MM.1S (cell line): Measurements from ENCODE around the gene SMYD2.

ENCODE experiments used
- DNase-seq: peaks from one replicate; pipeline ENCODE4 v3.0.0-alpha.2; 2015
- H2AFZ ChIP-seq: fragments of 300-600 bp; sonication (generic); 2 replicates; pipeline ENCODE4 v1.6.0; 2016; ENCODE audit warnings: antibody characterized with exemption, low read length
- H3F3A ChIP-seq: fragments of 300-600 bp; sonication (generic); 2 replicates; pipeline ENCODE4 v1.6.1; 2016; ENCODE audit warnings: mild to moderate bottlenecking, antibody characterized with exemption, low read length, moderate library complexity, mixed read lengths; ENCODE audit not compliant: insufficient read depth
- H3K27ac ChIP-seq: fragments of 300-600 bp; sonication (generic); 2 replicates; pipeline ENCODE4 v1.5.1; 2016; ENCODE audit warnings: mild to moderate bottlenecking, low read length
- H3K27me3 ChIP-seq: fragments of 300-600 bp; sonication (generic); replicated peaks from 2 replicates; pipeline ENCODE4 v1.6.0; 2016; ENCODE audit warnings: low read length; ENCODE audit not compliant: insufficient read depth
- H3K36me3 ChIP-seq: fragments of 300-600 bp; sonication (generic); replicated peaks from 2 replicates; pipeline ENCODE4 v1.6.1; 2016; ENCODE audit warnings: mild to moderate bottlenecking, low read length, mixed read lengths; ENCODE audit not compliant: insufficient read depth
- H3K4me1 ChIP-seq: fragments of 300-600 bp; sonication (generic); 2 replicates; pipeline ENCODE4 v1.6.1; 2016; ENCODE audit warnings: low read length, mixed read lengths
- H3K4me2 ChIP-seq: fragments of 300-600 bp; sonication (generic); 2 replicates; pipeline ENCODE4 v1.6.0; 2016; ENCODE audit warnings: low read depth, low read length
- H3K4me3 ChIP-seq: fragments of 300-600 bp; sonication (generic); 2 replicates; pipeline ENCODE4 v1.5.1; 2016; ENCODE audit warnings: low read length, mixed read lengths
- H3K79me2 ChIP-seq: fragments of 300-600 bp; sonication (generic); 2 replicates; pipeline ENCODE4 v1.6.1; 2016; ENCODE audit warnings: mixed run types, low read length, mixed read lengths
- H3K9ac ChIP-seq: fragments of 300-600 bp; sonication (generic); 2 replicates; pipeline ENCODE4 v1.6.1; 2016; ENCODE audit warnings: low read length, mixed read lengths
- H3K9me2 ChIP-seq: fragments of 300-600 bp; sonication (generic); replicated peaks from 2 replicates; pipeline ENCODE4 v1.6.1; 2016; ENCODE audit warnings: mild to moderate bottlenecking, low read length, mixed read lengths; ENCODE audit not compliant: insufficient read depth
- H3K9me3 ChIP-seq: fragments of 300-600 bp; sonication (generic); replicated peaks from 2 replicates; pipeline ENCODE4 v1.6.1; 2016; ENCODE audit warnings: mild to moderate bottlenecking, low read length, mixed read lengths; ENCODE audit not compliant: insufficient read depth
- H4K20me1 ChIP-seq: fragments of 300-600 bp; sonication (generic); 2 replicates; pipeline ENCODE4 v1.6.1; 2016; ENCODE audit warnings: mild to moderate bottlenecking, low read length, moderate library complexity, mixed read lengths; ENCODE audit not compliant: insufficient read depth
- EZH2 ChIP-seq: fragments of 300-600 bp; sonication (generic); optimal IDR thresholded peaks from 2 replicates; pipeline ENCODE3; 2017; ENCODE audit warnings: low read depth, mild to moderate bottlenecking, antibody characterized with exemption, low read length, mixed read lengths
- EZH2phosphoT487 ChIP-seq: fragments of 300-600 bp; sonication (generic); IDR thresholded peaks from 2 replicates; pipeline ENCODE4 v1.6.1; 2018; ENCODE audit warnings: antibody characterized with exemption, low read length
- TF ChIP-seq, protein P1 (sequence below): fragments of 300-600 bp; sonication (generic); IDR thresholded peaks from 2 replicates; pipeline ENCODE4 v1.5.1; 2016; ENCODE audit warnings: antibody characterized with exemption, low read length, mixed read lengths

SMYD2 gene

DNA sequence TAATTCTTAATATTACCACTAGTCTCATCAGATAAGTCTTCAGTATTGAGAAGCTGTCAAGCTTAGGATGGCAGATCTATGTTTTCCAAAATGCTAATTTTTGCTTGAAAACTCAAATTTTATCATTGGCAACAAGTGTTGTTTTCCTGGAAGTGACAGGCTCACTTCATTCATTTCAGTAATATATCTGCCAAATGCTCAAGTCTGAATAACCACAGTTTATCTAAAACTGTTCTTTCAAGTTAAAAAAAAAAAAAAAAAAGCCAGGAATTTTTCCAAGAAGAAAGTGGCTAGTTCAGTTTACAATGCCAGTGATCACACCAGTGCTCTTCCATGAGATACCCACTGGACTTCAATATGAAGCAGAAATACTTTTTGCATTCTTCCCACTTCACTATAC is 20.6 kb downstream of the SMYD2 start:
- DNase-seq: no peak
- H3K27ac ChIP-seq: no peak overlapping the region
- peaks cover 5% of the 10 kb centered on the region for H3F3A ChIP-seq
- H3K36me3 ChIP-seq: no peaks in the 10 kb centered on the region
- peaks cover 9% of the 10 kb centered on the region; the same call in 1 of the 2 replicates for H3K4me1 ChIP-seq
- H3K4me3 ChIP-seq: no peak overlapping the region
- no peaks in the 10 kb centered on the region for H3K27me3 ChIP-seq
- H4K20me1 ChIP-seq: no peaks in the 10 kb centered on the region
- TF ChIP-seq EZH2phosphoT487: no peak
- no peak for TF ChIP-seq EZH2
- TF ChIP-seq, protein P1, sequence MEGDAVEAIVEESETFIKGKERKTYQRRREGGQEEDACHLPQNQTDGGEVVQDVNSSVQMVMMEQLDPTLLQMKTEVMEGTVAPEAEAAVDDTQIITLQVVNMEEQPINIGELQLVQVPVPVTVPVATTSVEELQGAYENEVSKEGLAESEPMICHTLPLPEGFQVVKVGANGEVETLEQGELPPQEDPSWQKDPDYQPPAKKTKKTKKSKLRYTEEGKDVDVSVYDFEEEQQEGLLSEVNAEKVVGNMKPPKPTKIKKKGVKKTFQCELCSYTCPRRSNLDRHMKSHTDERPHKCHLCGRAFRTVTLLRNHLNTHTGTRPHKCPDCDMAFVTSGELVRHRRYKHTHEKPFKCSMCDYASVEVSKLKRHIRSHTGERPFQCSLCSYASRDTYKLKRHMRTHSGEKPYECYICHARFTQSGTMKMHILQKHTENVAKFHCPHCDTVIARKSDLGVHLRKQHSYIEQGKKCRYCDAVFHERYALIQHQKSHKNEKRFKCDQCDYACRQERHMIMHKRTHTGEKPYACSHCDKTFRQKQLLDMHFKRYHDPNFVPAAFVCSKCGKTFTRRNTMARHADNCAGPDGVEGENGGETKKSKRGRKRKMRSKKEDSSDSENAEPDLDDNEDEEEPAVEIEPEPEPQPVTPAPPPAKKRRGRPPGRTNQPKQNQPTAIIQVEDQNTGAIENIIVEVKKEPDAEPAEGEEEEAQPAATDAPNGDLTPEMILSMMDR: no peak
- no peaks in the 10 kb centered on the region for H3K9me2 ChIP-seq
- no peak overlapping the region for H3K9ac ChIP-seq
- no peaks in the 10 kb centered on the region for H3K9me3 ChIP-seq
- no peaks in the 10 kb centered on the region for H3K79me2 ChIP-seq
- no peak overlapping the region for H3K4me2 ChIP-seq
- no peak overlapping the region for H2AFZ ChIP-seq

DNA sequence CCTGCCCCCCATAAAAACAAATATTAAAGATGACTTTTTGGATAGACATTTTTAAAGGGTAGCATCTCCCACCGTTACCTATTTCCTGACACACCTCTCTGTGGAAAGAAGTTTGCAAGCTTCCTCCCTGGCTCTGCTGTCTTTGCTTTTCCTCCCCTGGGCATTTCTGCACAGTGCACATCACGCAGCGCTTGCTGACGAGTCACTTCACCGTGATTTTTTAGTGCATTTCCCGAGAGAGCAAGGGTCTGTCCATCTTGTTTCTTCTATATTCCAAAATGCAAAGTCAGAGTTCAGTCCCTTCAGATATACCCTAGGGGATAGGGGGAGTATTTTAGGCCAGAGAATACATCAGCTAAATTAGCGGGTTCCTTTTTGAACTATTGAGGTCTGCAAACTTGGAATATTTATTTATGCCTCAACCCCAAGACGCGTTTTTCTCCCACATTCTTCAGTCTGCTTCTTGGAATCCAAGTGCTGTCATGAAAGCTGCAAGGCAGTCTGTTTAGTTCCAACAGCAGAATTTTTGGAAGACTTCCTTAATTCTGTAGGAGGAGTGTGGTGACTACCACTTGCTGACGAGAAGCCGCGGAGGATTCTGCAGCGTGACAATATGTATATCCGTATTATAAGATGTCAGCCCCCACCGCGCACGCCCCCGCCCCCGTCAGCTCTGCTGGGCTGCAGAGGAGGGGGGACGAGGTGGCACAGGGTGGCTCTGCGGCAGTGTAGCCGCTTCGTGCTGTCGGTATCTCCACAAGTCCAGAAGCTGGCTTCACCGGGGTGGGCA is 22.4 kb downstream of the SMYD2 start:
- H3K4me1 ChIP-seq: no peaks in the 10 kb centered on the region
- no peak overlapping the region for H3K27ac ChIP-seq
- no peak for DNase-seq
- no peaks in the 10 kb centered on the region for H3K27me3 ChIP-seq
- H3K4me3 ChIP-seq: no peak overlapping the region
- no peaks in the 10 kb centered on the region for H3F3A ChIP-seq
- H2AFZ ChIP-seq: no peak overlapping the region
- H4K20me1 ChIP-seq: no peaks in the 10 kb centered on the region
- H3K9ac ChIP-seq: no peak overlapping the region
- H3K9me2 ChIP-seq: no peaks in the 10 kb centered on the region
- no peak overlapping the region for H3K4me2 ChIP-seq
- no peaks in the 10 kb centered on the region for H3K79me2 ChIP-seq
- no peaks in the 10 kb centered on the region for H3K9me3 ChIP-seq
- no peak for TF ChIP-seq EZH2
- TF ChIP-seq EZH2phosphoT487: no peak
- TF ChIP-seq, protein P1: no peak
- H3K36me3 ChIP-seq: no peaks in the 10 kb centered on the region

DNA sequence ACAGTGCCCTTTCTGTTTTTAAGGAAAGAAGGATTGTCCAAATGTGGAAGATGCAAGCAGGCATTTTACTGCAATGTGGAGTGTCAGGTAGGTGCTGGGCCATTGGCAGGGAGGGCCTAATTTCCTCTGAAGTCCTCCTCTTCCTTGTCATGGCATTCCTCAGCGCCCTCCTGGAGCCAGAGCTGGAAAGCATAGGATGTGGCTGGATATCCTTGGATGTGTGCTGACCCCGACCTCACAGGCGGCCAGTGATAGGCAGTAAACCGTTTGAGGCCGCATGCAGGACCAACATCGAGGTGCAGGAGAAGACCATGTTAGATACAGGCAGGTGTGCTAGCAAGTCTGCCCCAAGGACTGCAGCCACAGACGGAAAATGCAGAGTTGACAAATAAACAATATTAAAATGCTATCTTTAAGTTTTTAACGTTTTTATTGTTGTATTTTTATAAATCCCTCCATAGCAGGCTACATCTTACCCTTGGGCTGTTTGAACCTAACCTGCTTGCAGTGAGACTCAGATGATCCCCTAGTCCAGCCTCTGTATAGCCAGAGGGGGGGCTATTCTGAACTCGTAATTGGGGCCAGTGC is 24.3 kb downstream of the SMYD2 start:
- TF ChIP-seq, protein P1: no peak
- no peak for TF ChIP-seq EZH2
- no peak for TF ChIP-seq EZH2phosphoT487
- Histone ChIP-seq H3K9me2 (no peaks in the 10 kb centered on the region), H2AFZ (no peak overlapping the region), H3K79me2 (no peaks in the 10 kb centered on the region), H4K20me1 (no peaks in the 10 kb centered on the region), H3F3A (no peaks in the 10 kb centered on the region), H3K4me3 (no peak overlapping the region), H3K36me3 (no peaks in the 10 kb centered on the region), H3K27ac (no peak overlapping the region), H3K4me1 (no peaks in the 10 kb centered on the region), H3K27me3 (no peaks in the 10 kb centered on the region), H3K9me3 (no peaks in the 10 kb centered on the region), H3K4me2 (no peak overlapping the region), H3K9ac (no peak overlapping the region)
- no peak for DNase-seq
